GM23338 (cell line): ENCODE results near the gene ACOXL. TPM values are rescaled to one million over a fixed set of nuclear protein-coding genes. Genes with fewer than 3 reads are reported as not detected.

Experiments
- ATAC-seq: fragments of 200-7000 bp; cut with Tn5 transposase; 3 replicates; pipeline ENCODE4 v1.9.1; 2020
- DNase-seq: peaks from one replicate; pipeline ENCODE4 v3.0.0-alpha.2; 2015; ENCODE audit warnings: low spot score
- H2AFZ ChIP-seq: fragments of 200-600 bp; sonication (generic); 2 replicates; pipeline ENCODE4 v1.8.0; 2016; ENCODE audit warnings: antibody characterized with exemption, mild to moderate bottlenecking, moderate library complexity
- H3F3A ChIP-seq: fragments of 200-600 bp; sonication (generic); replicated peaks from 2 replicates; pipeline ENCODE4 v1.8.0; 2017; ENCODE audit warnings: antibody characterized with exemption, mixed run types, low read depth
- H3K27ac ChIP-seq: fragments of 200-600 bp; sonication (generic); 2 replicates; pipeline ENCODE4 v1.6.1; 2016; ENCODE audit warnings: low read depth
- H3K27me3 ChIP-seq: fragments of 200-600 bp; sonication (generic); 2 replicates; pipeline ENCODE4 v1.8.0; 2016; ENCODE audit warnings: mild to moderate bottlenecking, mixed run types, moderate library complexity; ENCODE audit not compliant: insufficient read depth
- H3K36me3 ChIP-seq: fragments of 200-600 bp; sonication (generic); 2 replicates; pipeline ENCODE4 v1.8.0; 2016; ENCODE audit warnings: mild to moderate bottlenecking; ENCODE audit not compliant: insufficient read depth
- H3K4me1 ChIP-seq: fragments of 200-600 bp; sonication (generic); 2 replicates; pipeline ENCODE4 v1.8.0; 2016; ENCODE audit warnings: mild to moderate bottlenecking, moderate library complexity; ENCODE audit not compliant: insufficient read depth
- H3K4me2 ChIP-seq: fragments of 200-600 bp; sonication (generic); 2 replicates; pipeline ENCODE4 v1.7.1; 2017; ENCODE audit warnings: mixed run types
- H3K4me3 ChIP-seq: fragments of 200-600 bp; sonication (generic); 2 replicates; pipeline ENCODE4 v1.6.1; 2016; ENCODE audit warnings: mixed run types
- H3K79me2 ChIP-seq: fragments of 200-600 bp; sonication (generic); replicated peaks from 2 replicates; pipeline ENCODE4 v1.8.0; 2017; ENCODE audit warnings: mild to moderate bottlenecking; ENCODE audit not compliant: insufficient read depth
- H3K9me2 ChIP-seq: fragments of 200-600 bp; sonication (generic); 2 replicates; pipeline ENCODE4 v1.8.0; 2017; ENCODE audit not compliant: insufficient read depth
- H4K20me1 ChIP-seq: fragments of 200-600 bp; sonication (generic); replicated peaks from 2 replicates; pipeline ENCODE4 v1.8.0; 2017; ENCODE audit warnings: mild to moderate bottlenecking; ENCODE audit not compliant: insufficient read depth
- H3K27ac Mint-ChIP-seq: 2 replicates; pipeline ENCODE4 v1.8.0; 2020; ENCODE audit warnings: inconsistent platforms, mild to moderate bottlenecking, moderate library complexity, mixed read lengths
- H3K27me3 Mint-ChIP-seq: 3 replicates; pipeline ENCODE4 v1.8.0; 2022; ENCODE audit warnings: low read depth, mild to moderate bottlenecking, moderate library complexity, mixed read lengths, inconsistent platforms; ENCODE audit not compliant: insufficient read depth, poor library complexity
- H3K36me3 Mint-ChIP-seq: 3 replicates; pipeline ENCODE4 v1.8.0; 2021; ENCODE audit warnings: low read depth, mild to moderate bottlenecking, inconsistent platforms, moderate library complexity, mixed read lengths
- H3K4me1 Mint-ChIP-seq: 3 replicates; pipeline ENCODE4 v1.8.0; 2020; ENCODE audit warnings: mild to moderate bottlenecking, inconsistent platforms, mixed read lengths
- H3K4me3 Mint-ChIP-seq: 3 replicates; pipeline ENCODE4 v1.8.0; 2021; ENCODE audit warnings: moderate library complexity, mild to moderate bottlenecking, inconsistent platforms, mixed read lengths
- H3K9me3 Mint-ChIP-seq: 3 replicates; pipeline ENCODE4 v1.8.0; 2020; ENCODE audit warnings: moderate library complexity, mild to moderate bottlenecking, inconsistent platforms, mixed read lengths
- CTCF ChIP-seq, 2 experiments: fragments of 200-600 bp in 1 of 2; sonication (generic) in 1 of 2; conservative IDR thresholded peaks; 2 replicates each; pipeline versions ENCODE4 v1.5.1 to v1.6.1; 2016 to 2017; ENCODE audit warnings: antibody characterized with exemption in 2 of 2, low read depth in 2 of 2, mild to moderate bottlenecking in 2 of 2, moderate library complexity in 1 of 2
- ETS1 ChIP-seq: IDR thresholded peaks from 2 replicates; pipeline ENCODE4 v1.6.1; 2016; ENCODE audit warnings: antibody characterized with exemption
- EZH2 ChIP-seq: fragments of 200-600 bp; sonication (generic); IDR thresholded peaks from one replicate; pipeline ENCODE4 v1.8.0; 2017; ENCODE audit warnings: antibody characterized with exemption, mild to moderate bottlenecking, low read depth; ENCODE audit not compliant: unreplicated experiment
- EZH2phosphoT487 ChIP-seq: fragments of 200-600 bp; sonication (generic); IDR thresholded peaks from one replicate; pipeline ENCODE4 v1.8.1; 2018; ENCODE audit warnings: antibody characterized with exemption; ENCODE audit not compliant: unreplicated experiment
- JUNB ChIP-seq: IDR thresholded peaks from one replicate; pipeline ENCODE4 v1.6.1; 2016; ENCODE audit warnings: antibody characterized with exemption; ENCODE audit not compliant: unreplicated experiment
- NANOG ChIP-seq: IDR thresholded peaks from 2 replicates; pipeline ENCODE4 v1.6.1; 2016; ENCODE audit warnings: antibody characterized with exemption, borderline replicate concordance
- POLR2AphosphoS5 ChIP-seq: IDR thresholded peaks from 2 replicates; pipeline ENCODE4 v1.6.1; 2016; ENCODE audit warnings: antibody characterized with exemption, low read depth
- STAT1 ChIP-seq: IDR thresholded peaks from one replicate; pipeline ENCODE4 v1.6.1; 2016; ENCODE audit warnings: antibody characterized with exemption; ENCODE audit not compliant: unreplicated experiment
- ZNF114 ChIP-seq: fragments of 250-450 bp; sonication (Bioruptor Pico); IDR thresholded peaks from 2 replicates; pipeline ENCODE4 v1.5.0; 2020; ENCODE audit warnings: mild to moderate bottlenecking, moderate library complexity
- ZNF331 ChIP-seq: fragments of 250-450 bp; sonication (Bioruptor Pico); IDR thresholded peaks from 2 replicates; pipeline ENCODE4 v1.5.0; 2020; ENCODE audit warnings: low read depth, mild to moderate bottlenecking, moderate library complexity
- polyA plus RNA-seq: library from polyadenylated mRNA; unstranded; fragments of >200 nt; fragmentation: Nextera tagmentation; extraction: Ambion mirVana; gene quantifications from 2 replicates; pipeline ENCODE4 v1.2.1, GENCODE V29; 2016
- total RNA-seq: library from RNA; depleted of rRNA; stranded (reverse); fragments of >200 nt; shearing (Covaris generic); gene quantifications from 2 replicates; pipeline ENCODE4 v1.2.3, GENCODE V29; 2014

Gene ACOXL
- total and polyA plus RNA-seq, 2 experiments from 2014 or later, result 9.0 to 14.7 TPM

GRCh38 chr2:110900191-110900590, 167.8 kb downstream of the ACOXL start:
- DNase-seq, result no peak
- Histone ChIP-seq H3K4me2 (no peak overlapping the region), H3K79me2 (no peaks in the 10 kb centered on the region), H3K36me3 (no peaks in the 10 kb centered on the region), H3F3A (no peaks in the 10 kb centered on the region), H3K27ac (no peak overlapping the region), H2AFZ (no peak overlapping the region), H4K20me1 (no peaks in the 10 kb centered on the region), H3K9me2 (0 out of 2 replicates have a peak, but pooled peaks cover 4% of the 10 kb centered on the region), H3K4me1 (peaks cover 10% of the 10 kb centered on the region; the same call in 1 of the 2 replicates), H3K4me3 (no peak overlapping the region), H3K27me3 (no peaks in the 10 kb centered on the region)
- Mint-ChIP-seq H3K36me3 (no peaks in the 10 kb centered on the region), H3K27me3 (no peaks in the 10 kb centered on the region), H3K27ac (no peak overlapping the region), H3K4me3 (no peak overlapping the region), H3K9me3 (0 out of 3 replicates have a peak, but pooled peaks cover 4% of the 10 kb centered on the region), H3K4me1 (peaks cover 14% of the 10 kb centered on the region)
- no peak for TF ChIP-seq ZNF114 (CRISPR knock-in tag)
- TF ChIP-seq CTCF (conservative IDR thresholded peaks at IDR 0.05; ENCODE audit: low read depth in 2 of 2), result no peak
- no peak for TF ChIP-seq EZH2phosphoT487
- no peak for TF ChIP-seq POLR2AphosphoS5
- TF ChIP-seq ETS1, result no peak
- ATAC-seq, result no peak

GRCh38 chr2:110903548-110903947, 171.2 kb downstream of the ACOXL start:
- 0 out of 2 replicates have a peak, but pooled peaks cover 4% of the 10 kb centered on the region for H3K9me2 ChIP-seq
- H3K27me3 Mint-ChIP-seq, result peaks cover 2% of the 10 kb centered on the region
- no peak overlapping the region for H3K4me2 ChIP-seq
- no peaks in the 10 kb centered on the region for H3F3A ChIP-seq
- ATAC-seq, result no peak
- H3K36me3 Mint-ChIP-seq, result no peaks in the 10 kb centered on the region
- H3K27ac Mint-ChIP-seq, result no peak overlapping the region
- no peak overlapping the region for H3K4me3 Mint-ChIP-seq
- H3K79me2 ChIP-seq, result no peaks in the 10 kb centered on the region
- H3K4me1 Mint-ChIP-seq, result peaks cover 15% of the 10 kb centered on the region
- peaks cover 10% of the 10 kb centered on the region; the same call in 1 of the 2 replicates for H3K4me1 ChIP-seq
- H3K36me3 ChIP-seq, result no peaks in the 10 kb centered on the region
- H2AFZ ChIP-seq, result no peak overlapping the region
- no peak overlapping the region for H3K4me3 ChIP-seq
- no peak overlapping the region for H3K27ac ChIP-seq
- H3K27me3 ChIP-seq, result no peaks in the 10 kb centered on the region
- no peaks in the 10 kb centered on the region for H3K9me3 Mint-ChIP-seq
- DNase-seq, result no peak
- no peaks in the 10 kb centered on the region for H4K20me1 ChIP-seq
- TF ChIP-seq CTCF (conservative IDR thresholded peaks at IDR 0.05; ENCODE audit: low read depth in 2 of 2) (no peak), ZNF331 (no peak), POLR2AphosphoS5 (no peak), ETS1 (no peak), NANOG (no peak), EZH2 (no peak), EZH2phosphoT487 (no peak), JUNB (no peak), ZNF114 (CRISPR knock-in tag) (no peak), STAT1 (no peak)
